ENCODE measurements around the gene TGFB1.

DNA sequence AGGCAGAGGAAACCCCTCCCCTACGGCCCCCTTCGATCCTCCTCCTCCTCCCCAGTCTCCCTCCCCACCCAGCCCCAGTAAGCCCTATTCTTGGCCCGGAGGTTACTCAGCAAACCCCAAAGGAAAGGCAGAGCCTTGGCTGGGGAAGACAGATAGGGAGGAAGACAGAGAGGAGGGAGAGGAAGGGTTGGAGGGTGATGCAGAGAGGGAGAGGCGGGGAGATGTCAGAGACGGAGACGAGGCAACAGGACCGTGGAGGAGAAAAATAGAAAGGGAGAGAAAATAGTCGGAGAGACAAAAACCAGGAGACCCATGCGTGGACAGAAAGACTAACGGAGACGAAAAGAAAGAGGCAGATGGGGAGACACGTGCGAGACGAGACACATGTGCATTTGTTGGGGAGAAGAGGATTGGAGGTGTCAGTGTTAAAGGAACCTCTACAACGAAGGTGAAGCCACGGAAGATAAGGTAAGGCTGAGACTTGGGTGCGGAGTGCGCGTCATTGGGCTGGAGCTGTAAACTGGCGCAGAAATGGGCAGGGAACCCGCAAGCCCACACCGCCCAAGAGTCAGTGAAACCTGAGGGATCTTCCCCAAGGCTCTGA, 2.9 kb downstream of the TGFB1 start:
- peak; percentile 44 to 98; a peak in 3 of 4 replicates for TF ChIP-seq HDAC1 (IDR thresholded peaks at IDR 0.05)
- no peak for TF ChIP-seq HNRNPL (IDR thresholded peaks at IDR 0.05; ENCODE audit: low read depth, low read length)
- no peak for TF ChIP-seq MAFF (IDR thresholded peaks at IDR 0.05; ENCODE audit: low read length)
- peak; percentile 88; the same call in 1 of the 2 replicates for TF ChIP-seq YBX1 (IDR thresholded peaks at IDR 0.05)
- TF ChIP-seq, protein P1, sequence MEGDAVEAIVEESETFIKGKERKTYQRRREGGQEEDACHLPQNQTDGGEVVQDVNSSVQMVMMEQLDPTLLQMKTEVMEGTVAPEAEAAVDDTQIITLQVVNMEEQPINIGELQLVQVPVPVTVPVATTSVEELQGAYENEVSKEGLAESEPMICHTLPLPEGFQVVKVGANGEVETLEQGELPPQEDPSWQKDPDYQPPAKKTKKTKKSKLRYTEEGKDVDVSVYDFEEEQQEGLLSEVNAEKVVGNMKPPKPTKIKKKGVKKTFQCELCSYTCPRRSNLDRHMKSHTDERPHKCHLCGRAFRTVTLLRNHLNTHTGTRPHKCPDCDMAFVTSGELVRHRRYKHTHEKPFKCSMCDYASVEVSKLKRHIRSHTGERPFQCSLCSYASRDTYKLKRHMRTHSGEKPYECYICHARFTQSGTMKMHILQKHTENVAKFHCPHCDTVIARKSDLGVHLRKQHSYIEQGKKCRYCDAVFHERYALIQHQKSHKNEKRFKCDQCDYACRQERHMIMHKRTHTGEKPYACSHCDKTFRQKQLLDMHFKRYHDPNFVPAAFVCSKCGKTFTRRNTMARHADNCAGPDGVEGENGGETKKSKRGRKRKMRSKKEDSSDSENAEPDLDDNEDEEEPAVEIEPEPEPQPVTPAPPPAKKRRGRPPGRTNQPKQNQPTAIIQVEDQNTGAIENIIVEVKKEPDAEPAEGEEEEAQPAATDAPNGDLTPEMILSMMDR (IDR thresholded peaks at IDR 0.05 in 2 of 3, conservative IDR thresholded peaks at IDR 0.05 in 1 of 3; ENCODE audit: insufficient read depth in 2 of 3, low read depth in 1 of 3, low read length in 3 of 3) = no peak
- TF ChIP-seq, protein P2, sequence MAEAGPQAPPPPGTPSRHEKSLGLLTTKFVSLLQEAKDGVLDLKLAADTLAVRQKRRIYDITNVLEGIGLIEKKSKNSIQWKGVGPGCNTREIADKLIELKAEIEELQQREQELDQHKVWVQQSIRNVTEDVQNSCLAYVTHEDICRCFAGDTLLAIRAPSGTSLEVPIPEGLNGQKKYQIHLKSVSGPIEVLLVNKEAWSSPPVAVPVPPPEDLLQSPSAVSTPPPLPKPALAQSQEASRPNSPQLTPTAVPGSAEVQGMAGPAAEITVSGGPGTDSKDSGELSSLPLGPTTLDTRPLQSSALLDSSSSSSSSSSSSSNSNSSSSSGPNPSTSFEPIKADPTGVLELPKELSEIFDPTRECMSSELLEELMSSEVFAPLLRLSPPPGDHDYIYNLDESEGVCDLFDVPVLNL (CRISPR knock-in tag; IDR thresholded peaks at IDR 0.05; ENCODE audit: low read depth) = no peak
- TF ChIP-seq TARDBP (IDR thresholded peaks at IDR 0.05) = no peak
- TF ChIP-seq ESRRB (CRISPR knock-in tag; IDR thresholded peaks at IDR 0.05; ENCODE audit: borderline replicate concordance) = no peak
- TF ChIP-seq CHD1 (IDR thresholded peaks at IDR 0.05; ENCODE audit: low read length) = peak; percentile 92
- no peak for TF ChIP-seq DMBX1 (CRISPR knock-in tag; IDR thresholded peaks at IDR 0.05; ENCODE audit: borderline replicate concordance)
- TF ChIP-seq ZNF12 (CRISPR knock-in tag; IDR thresholded peaks at IDR 0.05) = no peak
- no peak for TF ChIP-seq ZNF589 (CRISPR knock-in tag; IDR thresholded peaks at IDR 0.05; ENCODE audit: low read depth)
- peak; percentile 62; the same call in 1 of the 2 replicates for TF ChIP-seq SP1 (CRISPR knock-in tag; IDR thresholded peaks at IDR 0.05)
- TF ChIP-seq HDAC2 (IDR thresholded peaks at IDR 0.05) = peak; percentile 90
